Measurements from ENCODE around the gene ST13. TPM values are rescaled to one million over a fixed set of nuclear protein-coding genes. Genes with fewer than 3 reads are reported as not detected.

Gene ST13
- total and polyA plus RNA-seq, 2 experiments from 2014 or later, result 159 to 238 TPM

DNA sequence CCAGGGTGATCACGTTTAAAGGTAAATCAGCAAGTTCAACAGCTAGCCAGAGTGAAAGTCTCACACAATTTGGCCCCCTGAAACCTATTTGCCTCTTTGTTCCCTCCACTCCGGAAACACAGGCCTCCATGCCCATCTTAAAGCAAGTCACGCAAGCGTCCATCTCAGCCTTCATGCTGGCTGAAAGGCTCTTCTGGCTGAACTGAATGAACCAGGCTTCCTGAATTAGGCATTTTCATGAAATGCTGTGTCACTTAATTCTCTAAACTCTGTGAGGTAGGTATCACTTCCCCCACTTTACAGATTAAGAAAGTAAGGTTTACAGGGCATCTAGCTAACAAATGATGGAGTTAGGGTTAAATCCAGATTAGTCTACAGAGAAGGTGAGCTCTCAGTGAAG is 38.7 kb downstream of the ST13 start:
- Histone ChIP-seq H3K27me3 (ENCODE audit: insufficient read depth) (no peaks in the 10 kb centered on the region), H3K79me2 (replicated peaks; ENCODE audit: insufficient read depth) (peaks cover 60% of the 10 kb centered on the region), H3F3A (replicated peaks; ENCODE audit: low read depth) (peaks cover 13% of the 10 kb centered on the region), H3K4me2 (peak overlapping the region; percentile 97), H4K20me1 (replicated peaks; ENCODE audit: insufficient read depth) (peaks cover 15% of the 10 kb centered on the region; the same call in 1 of the 2 replicates), H3K27ac (ENCODE audit: low read depth) (peak overlapping the region; percentile 41; the same call in 1 of the 2 replicates), H3K9me2 (ENCODE audit: insufficient read depth) (no peaks in the 10 kb centered on the region), H2AFZ (no peak overlapping the region), H3K4me1 (ENCODE audit: insufficient read depth) (peaks cover 24% of the 10 kb centered on the region), H3K36me3 (ENCODE audit: insufficient read depth) (no peaks in the 10 kb centered on the region; the same call in 1 of the 2 replicates), H3K4me3 (peak overlapping the region; percentile 100)
- peak overlapping the region; percentile 17; the same call in 1 of the 2 replicates for H3K27ac Mint-ChIP-seq
- H3K4me3 Mint-ChIP-seq, result peak overlapping the region; percentile 97
- TF ChIP-seq ETS1 (IDR thresholded peaks at IDR 0.05), result no peak
- no peak for TF ChIP-seq NANOG (IDR thresholded peaks at IDR 0.05; ENCODE audit: borderline replicate concordance)
- no peak for TF ChIP-seq EZH2phosphoT487 (IDR thresholded peaks at IDR 0.05; ENCODE audit: unreplicated experiment)
- TF ChIP-seq POLR2AphosphoS5 (IDR thresholded peaks at IDR 0.05; ENCODE audit: low read depth), result no peak
- no peak for TF ChIP-seq CTCF (conservative IDR thresholded peaks at IDR 0.05; ENCODE audit: low read depth in 2 of 2)
- no peak for TF ChIP-seq ZNF114 (CRISPR knock-in tag; IDR thresholded peaks at IDR 0.05)
- no peak for TF ChIP-seq EZH2 (IDR thresholded peaks at IDR 0.05; ENCODE audit: low read depth, unreplicated experiment)
- no peak for TF ChIP-seq JUNB (IDR thresholded peaks at IDR 0.05; ENCODE audit: unreplicated experiment)
- no peaks in the 10 kb centered on the region for H3K9me3 Mint-ChIP-seq
- DNase-seq (ENCODE audit: low spot score) (no peak), ATAC-seq (no peak)
- peaks cover 20% of the 10 kb centered on the region for H3K36me3 Mint-ChIP-seq (ENCODE audit: low read depth)
- peaks cover 2% of the 10 kb centered on the region for H3K27me3 Mint-ChIP-seq (ENCODE audit: insufficient read depth, low read depth, poor library complexity)
- H3K4me1 Mint-ChIP-seq, result peaks cover 24% of the 10 kb centered on the region

DNA sequence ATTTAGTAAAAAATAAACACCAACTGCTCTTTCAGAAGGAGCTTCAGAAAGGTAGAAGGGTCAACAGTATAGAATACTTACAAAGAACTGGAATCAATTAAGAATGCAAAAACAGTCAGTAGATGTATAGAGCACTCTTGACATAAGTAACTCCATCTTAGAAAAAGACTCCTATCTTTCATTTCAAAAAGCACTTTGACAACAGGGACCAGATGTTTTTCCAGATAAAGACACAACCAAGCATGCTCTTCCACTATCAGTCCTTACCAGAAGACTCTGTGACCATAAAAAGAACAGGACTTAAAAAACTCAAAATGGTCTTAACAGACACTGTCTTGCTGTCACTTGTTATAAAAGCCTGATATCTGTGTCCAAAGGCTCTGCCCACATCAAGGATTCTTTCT is 42.5 kb downstream of the ST13 start:
- Histone ChIP-seq H3K4me3 (no peak overlapping the region), H3K79me2 (replicated peaks; ENCODE audit: insufficient read depth) (peaks cover 97% of the 10 kb centered on the region), H3K4me2 (no peak overlapping the region), H3K36me3 (ENCODE audit: insufficient read depth) (no peaks in the 10 kb centered on the region; the same call in 1 of the 2 replicates), H2AFZ (no peak overlapping the region), H4K20me1 (replicated peaks; ENCODE audit: insufficient read depth) (peaks cover 15% of the 10 kb centered on the region; the same call in 1 of the 2 replicates), H3K4me1 (ENCODE audit: insufficient read depth) (peaks cover 10% of the 10 kb centered on the region; the same call in 1 of the 2 replicates), H3F3A (replicated peaks; ENCODE audit: low read depth) (no peaks in the 10 kb centered on the region), H3K9me2 (ENCODE audit: insufficient read depth) (no peaks in the 10 kb centered on the region), H3K27ac (ENCODE audit: low read depth) (no peak overlapping the region), H3K27me3 (ENCODE audit: insufficient read depth) (no peaks in the 10 kb centered on the region)
- ATAC-seq, result no peak
- H3K36me3 Mint-ChIP-seq (ENCODE audit: low read depth), result peaks cover 20% of the 10 kb centered on the region
- H3K9me3 Mint-ChIP-seq, result no peaks in the 10 kb centered on the region
- no peak overlapping the region for H3K27ac Mint-ChIP-seq
- peaks cover 16% of the 10 kb centered on the region for H3K4me1 Mint-ChIP-seq
- no peak overlapping the region for H3K4me3 Mint-ChIP-seq
- DNase-seq (ENCODE audit: low spot score), result no peak
- peaks cover 2% of the 10 kb centered on the region for H3K27me3 Mint-ChIP-seq (ENCODE audit: insufficient read depth, low read depth, poor library complexity)
- no peak for TF ChIP-seq CREB1 (CRISPR knock-in tag; IDR thresholded peaks at IDR 0.05; ENCODE audit: low read depth)
- no peak for TF ChIP-seq POLR2AphosphoS5 (IDR thresholded peaks at IDR 0.05; ENCODE audit: low read depth)
- no peak for TF ChIP-seq CTCF (conservative IDR thresholded peaks at IDR 0.05; ENCODE audit: low read depth in 2 of 2)
- no peak for TF ChIP-seq ETS1 (IDR thresholded peaks at IDR 0.05)
- TF ChIP-seq ZNF331 (CRISPR knock-in tag; IDR thresholded peaks at IDR 0.05; ENCODE audit: low read depth), result no peak
- TF ChIP-seq ZNF114 (CRISPR knock-in tag; IDR thresholded peaks at IDR 0.05), result no peak
- no peak for TF ChIP-seq NANOG (IDR thresholded peaks at IDR 0.05; ENCODE audit: borderline replicate concordance)
- no peak for TF ChIP-seq EZH2phosphoT487 (IDR thresholded peaks at IDR 0.05; ENCODE audit: unreplicated experiment)
